Stimulated activated CD4-positive, alpha-beta T cell treated with anti-CD3 and anti-CD28 coated beads, Interleukin-1b, Interleukin-23, amount 100 ng/mL, for 24 hours (primary cell): ENCODE data around the gene OGFR.

Source experiments
- DNase-seq, 4 experiments: peaks; one replicate each; pipeline ENCODE4 v3.0.0-alpha.2; 2020; ENCODE audit warnings: low read depth in 4 of 4, low spot score in 1 of 4

The OGFR gene

GRCh38 chr20:62799459-62799858 lies 5.2 kb upstream of the OGFR start:
- DNase-seq: no peak

GRCh38 chr20:62799873-62800272 lies 4.8 kb upstream of the OGFR start:
- no peak for DNase-seq

- DNase-seq: no peak
Observed at GRCh38 chr20:62800314-62801259, 4.0 kb upstream of the OGFR start.

GRCh38 chr20:62801284-62802010 lies 3.2 kb upstream of the OGFR start:
- DNase-seq: no peak

GRCh38 chr20:62802026-62802712 lies 2.5 kb upstream of the OGFR start:
- DNase-seq: no peak

- DNase-seq: no peak
Observed at GRCh38 chr20:62804021-62804626, 511 bp upstream of the OGFR start.

- no peak for DNase-seq
Observed at GRCh38 chr20:62805155-62805710, 598 bp downstream of the OGFR start.

GRCh38 chr20:62805711-62806382 lies 1.2 kb downstream of the OGFR start:
- no peak for DNase-seq

- DNase-seq: no peak
Observed at GRCh38 chr20:62806383-62807050, 1.9 kb downstream of the OGFR start.

- DNase-seq: no peak
Observed at GRCh38 chr20:62807444-62808210, 3.0 kb downstream of the OGFR start.

GRCh38 chr20:62808211-62808865 lies 3.7 kb downstream of the OGFR start:
- DNase-seq: peak; percentile 58 to 65 (median 59)

GRCh38 chr20:62809530-62810428 lies 5.1 kb downstream of the OGFR start:
- no peak for DNase-seq

GRCh38 chr20:62811320-62811719 lies 6.7 kb downstream of the OGFR start:
- DNase-seq: no peak

- no peak for DNase-seq
Observed at GRCh38 chr20:62811720-62812119, 7.1 kb downstream of the OGFR start.

GRCh38 chr20:62812181-62812906 lies 7.7 kb downstream of the OGFR start:
- no peak for DNase-seq

GRCh38 chr20:62812907-62813200 lies 8.2 kb downstream of the OGFR start:
- no peak for DNase-seq

- no peak for DNase-seq
Observed at GRCh38 chr20:62813588-62813987, 9.0 kb downstream of the OGFR start.
